Gastroesophageal sphincter (tissue), 3 donors: ENCODE measurements around the gene PRRX1.

ENCODE experiments used
- POLR2AphosphoS5 ChIP-seq: sonication (generic); formaldehyde crosslinking; IDR thresholded peaks from one replicate; pipeline ENCODE4 v1.6.1; 2017; ENCODE audit warnings: antibody characterized with exemption
- TF ChIP-seq, protein P1 (sequence below), 4 experiments: fragments of 200-600 bp in 2 of 4; fragments of 450-650 bp in 2 of 4; sonication (generic) in 1 of 4; IDR thresholded peaks; one replicate each; pipeline ENCODE4 v1.5.1; 2017 to 2019; ENCODE audit warnings: antibody characterized with exemption in 4 of 4, mild to moderate bottlenecking in 2 of 4, moderate library complexity in 2 of 4

GRCh38 chr1:170765712-170766330, 101.9 kb downstream of the PRRX1 start:
- TF ChIP-seq, protein P1, sequence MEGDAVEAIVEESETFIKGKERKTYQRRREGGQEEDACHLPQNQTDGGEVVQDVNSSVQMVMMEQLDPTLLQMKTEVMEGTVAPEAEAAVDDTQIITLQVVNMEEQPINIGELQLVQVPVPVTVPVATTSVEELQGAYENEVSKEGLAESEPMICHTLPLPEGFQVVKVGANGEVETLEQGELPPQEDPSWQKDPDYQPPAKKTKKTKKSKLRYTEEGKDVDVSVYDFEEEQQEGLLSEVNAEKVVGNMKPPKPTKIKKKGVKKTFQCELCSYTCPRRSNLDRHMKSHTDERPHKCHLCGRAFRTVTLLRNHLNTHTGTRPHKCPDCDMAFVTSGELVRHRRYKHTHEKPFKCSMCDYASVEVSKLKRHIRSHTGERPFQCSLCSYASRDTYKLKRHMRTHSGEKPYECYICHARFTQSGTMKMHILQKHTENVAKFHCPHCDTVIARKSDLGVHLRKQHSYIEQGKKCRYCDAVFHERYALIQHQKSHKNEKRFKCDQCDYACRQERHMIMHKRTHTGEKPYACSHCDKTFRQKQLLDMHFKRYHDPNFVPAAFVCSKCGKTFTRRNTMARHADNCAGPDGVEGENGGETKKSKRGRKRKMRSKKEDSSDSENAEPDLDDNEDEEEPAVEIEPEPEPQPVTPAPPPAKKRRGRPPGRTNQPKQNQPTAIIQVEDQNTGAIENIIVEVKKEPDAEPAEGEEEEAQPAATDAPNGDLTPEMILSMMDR (IDR thresholded peaks at IDR 0.05), result peak; percentile 19 to 63 (median 55)
- TF ChIP-seq POLR2AphosphoS5, result no peak
